MG63 (cell line): ENCODE measurements around the gene PPM1F. TPM values are rescaled to one million over a fixed set of nuclear protein-coding genes. Genes with fewer than 3 reads are reported as not detected.
"Not testable (repeated sequence)": the region's sequence is repeated elsewhere in the genome, so short reads cannot be mapped to it uniquely, and the experiment has no call there.

Source experiments
- DNase-seq: peaks from one replicate; pipeline ENCODE4 v3.0.0-alpha.2; 2020
- H3K27me3 ChIP-seq: fragments of 250-450 bp; sonication (Bioruptor Pico); 2 replicates; pipeline ENCODE4 v1.5.1; 2020; ENCODE audit warnings: mild to moderate bottlenecking, moderate library complexity
- H3K36me3 ChIP-seq: fragments of 250-450 bp; sonication (Bioruptor Pico); 2 replicates; pipeline ENCODE4 v1.5.1; 2020; ENCODE audit warnings: mild to moderate bottlenecking, moderate library complexity
- H3K4me3 ChIP-seq: fragments of 250-450 bp; sonication (Bioruptor Pico); 2 replicates; pipeline ENCODE4 v1.5.1; 2020; ENCODE audit warnings: mild to moderate bottlenecking, moderate library complexity
- H3K9me3 ChIP-seq: fragments of 250-450 bp; sonication (Bioruptor Pico); 2 replicates; pipeline ENCODE4 v1.5.1; 2020; ENCODE audit warnings: mild to moderate bottlenecking, moderate library complexity
- total RNA-seq: library from RNA; depleted of rRNA; stranded (reverse); fragments of >200 nt; shearing (Covaris generic); gene quantifications from 2 replicates; pipeline ENCODE4 v1.2.3, GENCODE V29; 2014; ENCODE audit warnings: low replicate concordance

PPM1F gene
- total RNA-seq, 1 experiment from 2014 or later = 45.5 TPM

DNA sequence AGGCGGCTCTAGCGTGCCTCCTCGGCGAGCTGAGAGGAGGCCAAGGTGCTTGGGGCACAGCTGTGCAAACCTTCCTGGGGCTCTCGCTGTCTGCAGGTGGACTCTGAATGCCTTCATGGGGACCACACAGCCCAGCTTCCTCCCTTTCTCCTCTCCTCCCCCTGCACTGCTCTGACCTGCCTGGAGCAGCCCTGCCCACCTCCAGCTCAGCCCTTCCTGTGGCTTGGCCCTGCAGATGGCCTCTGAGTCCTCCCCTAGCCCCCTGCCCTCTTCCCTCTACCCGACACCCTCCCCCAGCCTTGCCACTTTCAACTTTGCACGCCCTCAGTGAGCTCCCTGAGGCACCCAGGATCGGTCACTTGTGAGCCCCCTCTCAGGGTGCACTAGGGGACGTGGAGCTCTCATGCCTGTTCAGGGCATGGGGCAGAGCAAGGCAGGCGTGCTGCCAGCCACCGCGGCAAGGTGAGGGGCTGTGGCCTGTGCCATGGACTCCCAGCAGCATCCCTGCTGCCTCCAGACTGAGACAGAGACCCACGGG, 31.4 kb downstream of the PPM1F start:
- Histone ChIP-seq H3K9me3 (no peaks in the 10 kb centered on the region), H3K4me3 (no peak overlapping the region), H3K36me3 (peaks cover 3% of the 10 kb centered on the region; the same call in 1 of the 2 replicates), H3K27me3 (no peaks in the 10 kb centered on the region)
- no peak for DNase-seq

DNA sequence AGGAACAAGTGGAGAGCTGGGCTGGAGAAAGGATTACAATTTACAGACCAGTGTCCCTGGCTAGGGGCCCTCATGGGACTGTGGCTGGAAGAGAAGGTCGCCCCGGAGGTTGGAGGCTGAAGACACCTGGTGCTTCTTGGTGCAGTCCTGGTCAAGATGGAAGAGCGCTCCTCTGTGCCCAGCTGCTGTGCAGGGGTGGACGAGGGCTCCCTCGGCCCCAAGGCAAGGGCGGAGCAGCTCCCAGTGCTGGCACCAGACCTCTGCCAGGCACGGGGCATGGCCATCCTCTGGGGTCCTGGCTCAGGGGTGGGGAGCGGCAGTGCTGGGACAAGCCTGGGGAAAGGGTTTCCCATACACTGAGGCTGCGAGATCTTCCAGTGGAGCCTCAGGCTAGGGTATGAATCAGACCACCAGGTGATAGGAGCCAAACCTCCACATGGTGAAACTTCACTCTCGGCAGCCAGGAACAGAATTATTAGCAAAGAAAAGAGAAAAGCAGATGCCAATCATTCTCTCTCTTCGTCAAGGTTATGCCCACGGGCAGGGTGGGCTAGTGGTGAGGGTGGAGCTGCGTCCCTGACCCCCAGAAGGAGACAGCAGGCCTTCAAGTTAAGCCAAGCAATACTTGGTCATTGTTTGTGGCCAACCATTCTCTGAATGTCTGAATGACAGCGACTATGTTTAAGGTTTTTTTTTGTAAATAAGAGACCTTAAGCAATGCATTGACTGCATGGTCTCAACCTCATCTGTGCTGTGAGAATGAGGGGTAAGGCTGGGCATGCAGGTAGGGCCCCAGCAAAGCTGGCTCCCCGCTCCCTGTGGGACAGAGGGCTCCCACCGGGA, 32.1 kb downstream of the PPM1F start:
- no peak for DNase-seq

GRCh38 chr22:21919526-21920307, 32.9 kb downstream of the PPM1F start:
- Histone ChIP-seq H3K4me3 (no peak overlapping the region), H3K36me3 (no peaks in the 10 kb centered on the region; the same call in 1 of the 2 replicates), H3K27me3 (no peaks in the 10 kb centered on the region), H3K9me3 (no peaks in the 10 kb centered on the region)
- no peak for DNase-seq

More for the DNA sequence above, 32.1 kb downstream of the PPM1F start:
- Histone ChIP-seq H3K27me3 (no peaks in the 10 kb centered on the region), H3K4me3 (no peak overlapping the region), H3K36me3 (peaks cover 3% of the 10 kb centered on the region; the same call in 1 of the 2 replicates), H3K9me3 (no peaks in the 10 kb centered on the region)

GRCh38 chr22:21918466-21919185, 34.0 kb downstream of the PPM1F start:
- H3K9me3 ChIP-seq = no peaks in the 10 kb centered on the region
- DNase-seq = no peak
- no peaks in the 10 kb centered on the region; the same call in 1 of the 2 replicates for H3K36me3 ChIP-seq
- no peak overlapping the region for H3K4me3 ChIP-seq
- H3K27me3 ChIP-seq = no peaks in the 10 kb centered on the region

GRCh38 chr22:21917959-21918261, 34.7 kb downstream of the PPM1F start:
- H3K27me3 ChIP-seq = no peaks in the 10 kb centered on the region
- no peaks in the 10 kb centered on the region for H3K9me3 ChIP-seq
- H3K4me3 ChIP-seq = no peak overlapping the region
- no peaks in the 10 kb centered on the region; the same call in 1 of the 2 replicates for H3K36me3 ChIP-seq
- DNase-seq = no peak

DNA sequence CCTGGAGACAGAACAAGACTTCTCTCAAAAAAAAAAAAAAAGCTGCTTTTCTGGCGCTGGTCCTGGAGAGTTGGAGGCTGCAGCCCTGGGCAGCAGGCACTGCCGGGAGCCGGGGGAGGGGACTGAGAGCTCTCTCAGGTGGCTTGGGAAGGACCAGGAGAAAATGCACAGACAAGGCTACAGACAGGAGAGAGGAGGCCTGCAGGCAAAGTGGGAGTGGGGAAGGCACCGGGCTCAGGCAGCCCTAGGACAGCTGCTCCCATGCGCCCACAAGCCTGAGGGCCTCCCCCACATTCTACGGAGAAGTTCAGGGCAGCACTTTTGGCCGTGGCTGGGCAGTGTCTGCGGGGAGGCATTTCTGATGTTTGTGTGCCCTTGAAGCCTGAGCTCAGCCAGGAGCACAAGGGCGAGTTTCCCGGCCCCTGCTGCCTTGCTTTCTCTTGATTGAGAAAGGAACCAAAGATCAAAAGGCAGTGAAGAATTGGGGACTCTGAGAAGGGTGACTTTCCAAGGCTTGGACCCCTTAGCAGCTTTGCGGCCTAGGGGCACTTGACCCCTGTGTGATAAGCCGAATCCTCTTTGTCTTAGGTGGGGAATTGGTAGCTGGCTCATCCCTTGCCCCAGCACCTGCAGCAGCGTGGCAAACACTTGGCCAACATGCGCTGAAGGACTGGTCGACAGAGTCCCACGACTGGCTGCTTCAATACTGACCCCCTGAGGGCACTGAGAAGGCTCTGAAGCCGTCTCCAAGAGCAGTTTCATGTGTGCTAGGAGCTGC, 35.3 kb downstream of the PPM1F start:
- H3K36me3 ChIP-seq = no peaks in the 10 kb centered on the region; the same call in 1 of the 2 replicates
- H3K27me3 ChIP-seq = no peaks in the 10 kb centered on the region
- DNase-seq = no peak
- H3K9me3 ChIP-seq = no peaks in the 10 kb centered on the region
- no peak overlapping the region for H3K4me3 ChIP-seq

GRCh38 chr22:21916309-21916918, 36.2 kb downstream of the PPM1F start:
- Histone ChIP-seq H3K36me3 (no peaks in the 10 kb centered on the region), H3K27me3 (no peaks in the 10 kb centered on the region), H3K4me3 (no peak overlapping the region), H3K9me3 (no peaks in the 10 kb centered on the region)
- DNase-seq = no peak

DNA sequence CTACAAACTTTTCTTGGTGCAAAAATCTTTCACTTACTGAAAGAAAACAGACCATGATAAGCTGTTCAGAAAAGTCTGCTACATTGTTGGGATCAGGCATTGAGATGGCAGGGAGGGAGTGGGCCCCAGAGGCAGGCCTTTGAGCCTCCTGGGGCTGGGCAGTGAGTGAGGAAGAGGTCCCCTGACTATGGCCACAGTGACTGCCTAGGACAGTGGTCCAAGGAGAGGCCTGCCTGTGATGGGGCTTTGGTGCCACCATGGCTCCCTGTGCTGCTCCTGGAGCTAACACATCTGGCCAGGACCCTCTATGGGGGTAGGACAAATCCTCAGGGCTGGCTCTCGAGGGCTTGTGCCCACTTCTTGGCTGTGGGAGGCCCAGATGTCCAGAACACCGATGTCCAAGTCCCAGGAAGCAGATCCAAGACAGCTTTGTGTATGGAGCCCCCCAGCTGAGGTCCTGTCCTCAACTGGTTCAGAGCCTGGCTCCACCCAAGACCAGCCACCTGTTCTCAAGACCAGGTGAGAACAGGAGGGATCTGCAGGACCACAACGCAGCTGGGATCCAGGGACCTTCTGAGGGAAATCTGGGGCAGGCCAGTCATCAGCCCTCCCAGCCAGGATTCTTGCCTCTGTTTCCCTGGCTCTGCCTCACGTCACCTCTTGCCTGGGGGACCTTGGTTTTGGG, 36.9 kb downstream of the PPM1F start:
- Histone ChIP-seq H3K27me3 (no peaks in the 10 kb centered on the region), H3K4me3 (no peak overlapping the region), H3K36me3 (no peaks in the 10 kb centered on the region), H3K9me3 (no peaks in the 10 kb centered on the region)
- no peak for DNase-seq

- not testable (repeated sequence) for H3K4me3 ChIP-seq, DNase-seq, H3K9me3 ChIP-seq, H3K27me3 ChIP-seq, H3K36me3 ChIP-seq
Measured at GRCh38 chr22:21914033-21914642, 38.5 kb downstream of the PPM1F start.

DNA sequence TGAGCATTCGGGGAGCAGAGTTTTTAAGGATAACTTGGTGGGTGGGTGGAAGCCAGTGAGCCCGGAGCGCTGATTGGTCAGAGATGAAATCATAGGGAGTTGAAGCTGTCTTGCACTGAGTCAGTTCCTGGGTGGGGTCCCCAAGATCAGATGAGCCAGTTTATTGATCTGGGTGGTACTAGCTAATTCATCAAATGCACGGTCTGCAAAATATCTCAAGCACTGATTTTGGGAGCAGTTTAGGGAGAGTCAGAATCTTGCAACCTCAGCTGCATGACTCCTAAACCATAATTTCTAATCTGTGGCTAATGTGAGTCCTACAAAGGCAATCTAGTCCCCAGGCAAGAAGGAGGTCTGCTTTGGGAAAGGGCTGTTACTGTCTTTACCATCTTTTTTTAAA, 42.3 kb downstream of the PPM1F start:
- DNase-seq, H3K27me3 ChIP-seq, H3K36me3 ChIP-seq, H3K4me3 ChIP-seq, H3K9me3 ChIP-seq: not testable (repeated sequence)

- DNase-seq = no peak
- Histone ChIP-seq H3K4me3 (no peak overlapping the region), H3K27me3 (no peaks in the 10 kb centered on the region), H3K9me3 (no peaks in the 10 kb centered on the region), H3K36me3 (no peaks in the 10 kb centered on the region)
Measured at GRCh38 chr22:21909871-21910270, 42.8 kb downstream of the PPM1F start.

DNA sequence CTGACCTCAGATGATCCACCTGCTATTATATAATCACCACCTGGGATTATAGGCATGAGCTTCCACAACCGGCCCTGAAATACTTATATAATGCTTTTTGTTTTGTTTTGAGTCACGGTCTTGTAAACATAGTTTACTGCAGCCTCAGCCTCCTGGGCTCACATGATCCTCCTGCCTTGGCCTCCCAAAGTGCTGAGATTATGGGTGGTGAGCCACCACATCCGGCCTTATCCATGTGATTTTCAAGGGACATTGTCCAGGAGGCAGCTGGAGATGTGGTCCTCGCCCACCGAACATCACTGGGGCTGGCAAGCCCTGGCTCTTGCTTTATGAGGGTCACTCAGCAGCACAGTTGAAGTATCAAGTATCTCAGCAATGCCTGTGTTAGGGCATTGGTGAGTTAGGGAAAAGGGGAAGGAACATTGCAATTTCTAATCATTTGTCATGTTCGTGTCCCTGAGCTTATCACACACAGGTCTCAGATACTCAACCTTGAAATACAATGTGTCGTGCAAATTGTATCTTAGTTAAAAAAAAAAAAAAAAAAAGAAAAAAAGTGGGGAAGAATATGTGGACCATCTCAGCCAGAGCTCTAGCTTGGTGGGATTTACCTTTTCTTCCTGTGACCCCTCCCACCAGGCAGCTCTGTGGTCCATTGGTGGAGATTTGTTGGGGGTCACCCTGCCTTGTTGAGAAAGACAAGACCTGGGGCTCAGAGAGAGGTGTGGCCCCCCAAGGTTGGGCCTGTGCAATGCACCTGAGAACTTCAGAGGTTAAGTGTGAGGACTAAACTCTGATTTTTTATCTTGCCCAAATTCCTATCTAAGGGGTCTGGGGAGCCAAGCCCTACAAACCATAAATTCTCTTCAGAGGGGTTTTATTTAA, 44.8 kb downstream of the PPM1F start:
- Histone ChIP-seq H3K27me3 (no peaks in the 10 kb centered on the region), H3K4me3 (no peak overlapping the region), H3K36me3 (no peaks in the 10 kb centered on the region), H3K9me3 (no peaks in the 10 kb centered on the region)
- no peak for DNase-seq

GRCh38 chr22:21905234-21905633, 47.4 kb downstream of the PPM1F start:
- not testable (repeated sequence) for DNase-seq, H3K36me3 ChIP-seq, H3K27me3 ChIP-seq, H3K9me3 ChIP-seq, H3K4me3 ChIP-seq

GRCh38 chr22:21904250-21904789, 48.3 kb downstream of the PPM1F start:
- H3K27me3 ChIP-seq = no peaks in the 10 kb centered on the region
- H3K36me3 ChIP-seq = no peaks in the 10 kb centered on the region
- H3K9me3 ChIP-seq = no peaks in the 10 kb centered on the region
- H3K4me3 ChIP-seq = no peak overlapping the region
- DNase-seq = no peak
